CD4-positive, alpha-beta T cell (primary cell): ENCODE measurements around the gene MYB. TPM values are rescaled to one million over a fixed set of nuclear protein-coding genes. Genes with fewer than 3 reads are reported as not detected.

ENCODE experiments used
- ATAC-seq: fragments of 200-7000 bp; cut with Tn5 transposase; one replicate; pipeline ENCODE4 v1.10.0; 2022; ENCODE audit warnings: mild to moderate bottlenecking; ENCODE audit not compliant: poor library complexity
- CTCF ChIA-PET: fragments of 350-600 bp; sonication (Branson Sonifier 250); formaldehyde crosslinking; loops from one replicate; lab custom pipeline; 2021; ENCODE audit warnings: antibody characterized with exemption, inconsistent platforms; lab: Charles Lee
- POLR2A ChIA-PET: fragments of 350-600 bp; sonication (Branson Sonifier 250); formaldehyde crosslinking; loops from one replicate; lab custom pipeline; 2021; ENCODE audit warnings: antibody characterized with exemption, inconsistent platforms; lab: Charles Lee
- DNase-seq, 14 experiments: peaks; one replicate each; pipeline ENCODE4 v3.0.0-alpha.2; 2013 to 2020; ENCODE audit warnings: mixed read lengths in 2 of 14
- H3K27ac ChIP-seq, 2 donors: one replicate each; pipeline versions ENCODE4 v1.5.1 to v1.7.0; 2013; ENCODE audit warnings: low read length in 2 of 2, low read depth in 1 of 2, mild to moderate bottlenecking in 1 of 2
- H3K27me3 ChIP-seq, 2 experiments: 1 replicate in 1 of 2; 2 replicates in 1 of 2; pipeline versions ENCODE4 v1.6.1 to v1.7.0; 2013; ENCODE audit warnings: low read length in 2 of 2, control low read depth in 1 of 2, mild to moderate bottlenecking in 1 of 2, moderate library complexity in 1 of 2; ENCODE audit not compliant: insufficient read depth in 2 of 2, control insufficient read depth in 1 of 2
- H3K36me3 ChIP-seq: one replicate; pipeline ENCODE4 v1.6.1; 2013; ENCODE audit warnings: low read length, control low read depth; ENCODE audit not compliant: insufficient read depth
- H3K4me1 ChIP-seq: one replicate; pipeline ENCODE4 v1.6.1; 2013; ENCODE audit warnings: low read length, control low read depth; ENCODE audit not compliant: insufficient read depth
- H3K4me3 ChIP-seq: one replicate; pipeline ENCODE4 v1.5.1; 2013; ENCODE audit warnings: mild to moderate bottlenecking, low read length, moderate library complexity
- H3K9me3 ChIP-seq, 2 experiments: 1 replicate in 1 of 2; 2 replicates in 1 of 2; pipeline versions ENCODE4 v1.6.1 to v1.7.0; 2013; ENCODE audit warnings: low read length in 2 of 2, mild to moderate bottlenecking in 2 of 2, control low read depth in 1 of 2, moderate library complexity in 1 of 2; ENCODE audit not compliant: control insufficient read depth in 1 of 2, insufficient read depth in 1 of 2
- H3K27ac Mint-ChIP-seq: one replicate; pipeline ENCODE4 v1.8.0; 2020; ENCODE audit warnings: mixed read lengths
- H3K27me3 Mint-ChIP-seq: one replicate; pipeline ENCODE4 v1.8.0; 2021; ENCODE audit warnings: mixed read lengths
- H3K36me3 Mint-ChIP-seq: one replicate; pipeline ENCODE4 v1.8.0; 2021; ENCODE audit warnings: low read depth, mixed read lengths
- H3K4me1 Mint-ChIP-seq: one replicate; pipeline ENCODE4 v1.8.0; 2021; ENCODE audit warnings: low read depth, mixed read lengths
- H3K4me3 Mint-ChIP-seq: one replicate; pipeline ENCODE4 v1.8.0; 2020; ENCODE audit warnings: mild to moderate bottlenecking, mixed read lengths
- H3K9me3 Mint-ChIP-seq: one replicate; pipeline ENCODE4 v1.8.0; 2020; ENCODE audit warnings: mixed read lengths
- CTCF ChIP-seq: fragments of 200-600 bp; IDR thresholded peaks from one replicate; pipeline ENCODE4 v1.8.0; 2022; ENCODE audit warnings: antibody characterized with exemption, mild to moderate bottlenecking
- intact Hi-C, 2 experiments: fragments of 100-400 bp; cut with DNase I in 1 of 2; cut with micrococcal nuclease in 1 of 2; formaldehyde crosslinking; loops; one replicate each; pipeline versions ENCODE4 v1.15.1 to v1.9.0; 2023 to 2025; cut with DNase I, micrococcal nuclease
- total RNA-seq, 174 experiments: library from RNA in 2 of 174; stranded (reverse) in 2 of 174; gene quantifications; one replicate each; pipeline ENCODE4 v1.2.3 and lab custom pipeline; 2021 to 2026

Gene MYB
- total RNA-seq, 2 experiments from 2014 or later = 2.0 to 2.6 TPM

GRCh38 chr6:135166515-135166914 lies 14.6 kb upstream of the MYB start:
- CTCF ChIA-PET = interaction anchor here (0.8 kb wide), 1 partner anchor 18 kb away, joined by 3 read pairs; no protein-coding TSS in a partner anchor
- DNase-seq = no peak
- peaks cover 8% of the 10 kb centered on the region for H3K4me1 ChIP-seq

DNA sequence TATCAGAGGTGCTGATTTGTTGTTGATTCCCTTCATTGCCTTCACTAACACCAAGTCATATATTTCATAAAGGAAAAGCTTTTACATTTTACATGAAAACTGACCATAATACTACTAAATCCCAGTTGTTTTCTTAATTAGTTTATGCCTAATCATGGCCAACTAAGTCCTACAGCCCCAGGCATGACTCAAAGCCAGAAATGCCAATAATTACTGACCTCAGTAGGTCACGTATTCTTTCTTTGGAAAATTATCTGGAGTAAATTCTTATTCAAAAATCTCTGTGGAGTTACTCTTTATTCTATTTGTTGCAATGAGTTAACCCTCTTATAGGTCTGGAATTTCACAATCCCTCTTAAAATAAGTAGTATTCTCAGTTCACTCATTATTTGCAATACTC lies 13.5 kb upstream of the MYB start:
- ChIA-PET CTCF (interaction anchor here (0.7 to 1.9 kb wide), 3 partner anchors 11 to 26 kb away, joined by 3 to 4 read pairs (median 3); no protein-coding TSS in a partner anchor), POLR2A (interaction anchor here (0.7 to 1.2 kb wide), 2 partner anchors 10 to 475 kb away, joined by 3 read pairs; no protein-coding TSS in a partner anchor)
- Mint-ChIP-seq H3K27ac (no peak overlapping the region), H3K27me3 (no peaks in the 10 kb centered on the region), H3K36me3 (no peaks in the 10 kb centered on the region), H3K9me3 (no peaks in the 10 kb centered on the region), H3K4me1 (peaks cover 11% of the 10 kb centered on the region), H3K4me3 (no peak overlapping the region)
- Histone ChIP-seq H3K4me3 (no peak overlapping the region), H3K27ac (no peak overlapping the region), H3K27me3 (no peaks in the 10 kb centered on the region), H3K36me3 (no peaks in the 10 kb centered on the region), H3K9me3 (no peaks in the 10 kb centered on the region), H3K4me1 (peaks cover 8% of the 10 kb centered on the region)
- ATAC-seq (no peak), DNase-seq (no peak)
- TF ChIP-seq CTCF = no peak
- intact Hi-C loops = no loop called here

More at GRCh38 chr6:135166515-135166914, 14.6 kb upstream of the MYB start:
- Histone ChIP-seq H3K27me3 (no peaks in the 10 kb centered on the region), H3K4me3 (no peak overlapping the region), H3K27ac (no peak overlapping the region), H3K36me3 (no peaks in the 10 kb centered on the region), H3K9me3 (no peaks in the 10 kb centered on the region)
- Mint-ChIP-seq H3K27me3 (no peaks in the 10 kb centered on the region), H3K36me3 (no peaks in the 10 kb centered on the region), H3K27ac (no peak overlapping the region), H3K4me1 (peaks cover 18% of the 10 kb centered on the region), H3K9me3 (no peaks in the 10 kb centered on the region), H3K4me3 (no peak overlapping the region)
- intact Hi-C loops = no loop called here
- ATAC-seq = no peak
- TF ChIP-seq CTCF = no peak
- POLR2A ChIA-PET = interaction anchor here (1.2 kb wide), 1 partner anchor 12 kb away, joined by 3 read pairs; no protein-coding TSS in a partner anchor

- Histone ChIP-seq H3K4me1 (no peaks in the 10 kb centered on the region), H3K4me3 (no peak overlapping the region), H3K27me3 (no peaks in the 10 kb centered on the region), H3K36me3 (no peaks in the 10 kb centered on the region), H3K27ac (no peak overlapping the region), H3K9me3 (no peaks in the 10 kb centered on the region)
- Mint-ChIP-seq H3K27ac (no peak overlapping the region), H3K4me3 (no peak overlapping the region), H3K36me3 (no peaks in the 10 kb centered on the region), H3K4me1 (peaks cover 5% of the 10 kb centered on the region), H3K27me3 (no peaks in the 10 kb centered on the region), H3K9me3 (no peaks in the 10 kb centered on the region)
- DNase-seq = no peak
- intact Hi-C loops = no loop called here
- ATAC-seq = no peak
- CTCF ChIA-PET = interaction anchor here (0.6 to 1.9 kb wide), 3 partner anchors 10 to 24 kb away, joined by 3 to 4 read pairs (median 4); no protein-coding TSS in a partner anchor
- TF ChIP-seq CTCF = no peak
- POLR2A ChIA-PET = no interaction called here
Observed at GRCh38 chr6:135168766-135169165, 12.3 kb upstream of the MYB start.
